Bronchial epithelial cell (primary cell): Measurements from ENCODE around the gene TFEB. TPM values are rescaled to one million over a fixed set of nuclear protein-coding genes. Genes with fewer than 3 reads are reported as not detected.
A peak's percentile ranks its signal among the peaks of the same experiment; 100 is the strongest.

Experiments used
- DNase-seq: peaks from one replicate; pipeline ENCODE4 v3.0.0-alpha.2; 2010; ENCODE audit warnings: low read depth
- FAIRE-seq: peaks from 2 replicates; lab custom pipeline; 2011; peaks lifted over from hg19 to GRCh38; lab: Jason Lieb, UNC
- H3K27me3 ChIP-seq: 2 replicates; pipeline ENCODE4 v1.5.1; 2011; ENCODE audit warnings: low read length; ENCODE audit not compliant: control insufficient read depth, insufficient read depth
- H3K36me3 ChIP-seq: 2 replicates; pipeline ENCODE4 v1.5.1; 2011; ENCODE audit warnings: low read length; ENCODE audit not compliant: control insufficient read depth, insufficient read depth
- H3K4me3 ChIP-seq: 2 replicates; pipeline ENCODE4 v1.5.1; 2011; ENCODE audit warnings: mild to moderate bottlenecking, low read depth, low read length, control low read depth
- CTCF ChIP-seq: IDR thresholded peaks from 2 replicates; pipeline ENCODE4 v1.5.1; 2011; ENCODE audit warnings: mild to moderate bottlenecking, moderate library complexity, low read length, control low read depth, inconsistent platforms; ENCODE audit not compliant: insufficient read depth, severe bottlenecking
- total RNA-seq: library from RNA; depleted of rRNA; stranded (reverse); fragments of >200 nt; gene quantifications from 2 replicates; pipeline ENCODE4 v1.2.1, GENCODE V29; 2014

TFEB gene
- total RNA-seq, 1 donor from 2014 or later = 6.8 TPM

GRCh38 chr6:41705996-41706835, 29.2 kb downstream of the TFEB start:
- TF ChIP-seq CTCF = peak; percentile 64
- FAIRE-seq (no peak), DNase-seq (no peak)
- H3K36me3 ChIP-seq = peaks cover 8% of the 10 kb centered on the region
- no peak overlapping the region for H3K4me3 ChIP-seq
- no peaks in the 10 kb centered on the region for H3K27me3 ChIP-seq

- FAIRE-seq = no peak
- no peak for DNase-seq
- H3K4me3 ChIP-seq = no peak overlapping the region
- peaks cover 8% of the 10 kb centered on the region for H3K36me3 ChIP-seq
- H3K27me3 ChIP-seq = no peaks in the 10 kb centered on the region
- TF ChIP-seq CTCF = no peak
Measured at GRCh38 chr6:41705311-41705995, 30.0 kb downstream of the TFEB start.

DNA sequence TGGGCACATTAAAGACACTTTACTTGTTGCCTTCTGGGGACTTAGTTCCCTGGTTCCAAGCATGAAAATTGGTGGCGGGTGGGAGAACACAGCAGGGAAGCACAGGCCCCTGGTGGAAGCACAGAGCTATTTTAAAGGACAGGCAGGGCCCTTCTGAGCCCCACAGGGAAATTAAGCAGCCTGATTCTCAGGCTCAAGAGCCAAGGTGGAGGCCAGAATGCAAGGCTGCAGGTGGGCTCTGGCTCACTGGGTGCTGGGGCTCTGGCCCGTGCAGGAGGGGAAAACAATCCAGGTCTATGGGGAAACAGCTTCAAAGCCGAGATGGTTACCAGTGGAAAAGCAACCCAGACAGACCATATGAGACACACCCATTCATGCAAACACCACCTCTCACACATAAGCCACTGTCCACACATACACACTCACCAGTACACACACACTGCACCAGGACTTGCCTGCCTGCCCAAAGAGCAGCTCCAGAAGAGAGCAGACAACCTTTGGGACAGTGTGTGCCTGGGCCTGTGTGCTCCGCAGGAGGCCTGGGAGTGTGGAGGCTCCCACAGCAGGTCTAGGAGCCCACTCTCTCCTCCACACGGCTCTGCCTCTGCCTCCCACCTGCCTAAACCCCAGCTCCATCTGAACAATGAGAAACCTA, 30.6 kb downstream of the TFEB start:
- Histone ChIP-seq H3K4me3 (no peak overlapping the region), H3K27me3 (no peaks in the 10 kb centered on the region), H3K36me3 (peaks cover 7% of the 10 kb centered on the region)
- DNase-seq (no peak), FAIRE-seq (no peak)
- no peak for TF ChIP-seq CTCF

DNA sequence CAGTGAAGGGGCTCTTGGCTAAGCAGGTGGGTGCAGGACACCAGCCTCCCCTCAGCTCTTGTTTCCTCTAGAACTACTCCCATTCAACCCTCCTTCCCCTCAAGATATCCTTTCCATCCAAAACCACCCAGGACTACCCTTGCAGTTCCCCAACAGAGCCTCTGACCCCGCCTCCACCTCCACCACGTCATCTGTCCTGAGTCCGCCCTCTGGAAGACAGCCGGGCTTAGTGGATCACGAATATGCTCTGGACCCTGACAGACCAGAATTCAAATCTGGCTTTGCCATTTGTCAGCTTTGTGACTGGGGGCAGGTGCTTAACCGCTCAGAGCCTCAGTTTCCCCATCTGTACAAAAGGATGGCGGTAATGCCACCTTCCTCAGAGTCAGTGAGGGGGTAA, 31.4 kb downstream of the TFEB start:
- Histone ChIP-seq H3K4me3 (no peak overlapping the region), H3K36me3 (peaks cover 9% of the 10 kb centered on the region), H3K27me3 (no peaks in the 10 kb centered on the region)
- DNase-seq = no peak
- no peak for TF ChIP-seq CTCF
- no peak for FAIRE-seq

DNA sequence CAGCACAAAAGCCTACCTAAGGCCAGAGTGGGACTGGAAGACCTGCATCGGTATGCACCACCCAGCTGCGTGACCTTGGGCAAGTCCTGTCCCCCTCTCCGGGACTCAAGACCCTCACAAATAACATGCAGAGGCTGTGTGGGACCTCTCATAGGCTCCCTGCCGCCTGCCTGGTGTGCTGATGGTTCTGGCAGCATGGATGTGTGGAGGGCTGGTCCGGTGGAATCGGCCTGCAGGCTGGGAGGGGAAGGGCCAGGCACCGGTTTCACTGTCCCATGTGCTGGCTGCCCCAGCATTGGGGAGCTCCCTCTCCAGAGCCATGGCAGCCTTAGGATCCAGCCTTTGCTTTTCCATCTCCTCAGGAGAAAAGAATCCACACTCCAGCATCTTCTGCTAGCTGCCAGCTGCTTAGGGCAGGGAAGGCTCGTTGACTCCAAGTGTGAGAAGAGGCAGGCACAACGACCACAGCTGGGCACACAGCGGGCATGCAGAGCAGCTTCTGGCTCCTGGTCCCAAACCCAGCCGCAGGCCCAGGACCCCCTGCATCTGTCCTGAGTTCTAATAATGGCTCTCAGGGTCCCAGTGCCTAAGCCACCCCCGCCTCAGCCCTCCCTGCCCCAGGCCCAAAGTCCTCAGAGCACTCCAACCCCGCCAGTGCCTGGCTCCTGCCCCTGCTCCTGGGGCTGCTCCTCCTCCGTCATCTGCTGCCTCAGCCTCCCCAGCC, 32.5 kb downstream of the TFEB start:
- H3K36me3 ChIP-seq = peaks cover 9% of the 10 kb centered on the region
- no peak for TF ChIP-seq CTCF
- no peak overlapping the region for H3K4me3 ChIP-seq
- FAIRE-seq = no peak
- DNase-seq = no peak
- H3K27me3 ChIP-seq = no peaks in the 10 kb centered on the region
